AG04449 (cell line): ENCODE data around the gene ISOC1.

Experiments
- CTCF ChIA-PET: fragments of 350-600 bp; formaldehyde crosslinking; extraction: SDS; loops from one replicate; lab custom pipeline; 2021; ENCODE audit warnings: antibody characterized with exemption; lab: Yijun Ruan, JAX
- POLR2A ChIA-PET: fragments of 400-600, 350-600 bp; formaldehyde crosslinking; extraction: SDS; loops from one replicate; lab custom pipeline; 2020; ENCODE audit warnings: antibody characterized with exemption, inconsistent platforms; lab: Yijun Ruan, JAX
- DNase-seq: peaks from one replicate; pipeline ENCODE4 v3.0.0-alpha.2; 2010; ENCODE audit warnings: low read depth, low spot score
- H3K4me3 ChIP-seq: 2 replicates; pipeline ENCODE4 v1.5.1; 2011; ENCODE audit warnings: low read depth, mild to moderate bottlenecking, control low read depth, low read length
- TF ChIP-seq, protein P1 (sequence below): IDR thresholded peaks from one replicate; pipeline ENCODE4 v1.5.1; 2011; ENCODE audit warnings: mild to moderate bottlenecking, moderate library complexity, low read length, control low read depth, inconsistent platforms; ENCODE audit not compliant: insufficient read depth; ENCODE audit errors: missing control alignments

The ISOC1 gene

DNA sequence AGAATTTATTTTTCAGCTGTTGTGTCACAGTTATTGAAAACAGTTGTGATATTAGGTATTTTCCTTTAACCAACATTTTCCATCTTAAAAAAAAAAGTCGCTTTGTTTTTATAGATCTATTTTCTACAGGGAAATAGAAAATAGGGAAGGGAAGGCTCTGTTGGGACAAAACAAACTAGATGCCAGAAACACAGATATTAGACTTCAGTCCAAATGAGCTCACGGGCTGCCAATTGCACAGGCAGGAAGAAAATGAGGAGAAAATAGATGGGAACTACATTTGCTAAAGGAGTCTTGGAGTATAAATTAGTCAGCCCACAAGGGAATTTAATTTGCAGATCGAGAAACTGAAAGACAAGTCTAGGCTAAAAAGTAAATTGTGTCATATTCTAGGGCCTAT lies 21.4 kb upstream of the ISOC1 start:
- CTCF ChIA-PET, result no interaction called here
- DNase-seq, result no peak
- POLR2A ChIA-PET, result no interaction called here
- H3K4me3 ChIP-seq, result no peak overlapping the region
- TF ChIP-seq, protein P1, sequence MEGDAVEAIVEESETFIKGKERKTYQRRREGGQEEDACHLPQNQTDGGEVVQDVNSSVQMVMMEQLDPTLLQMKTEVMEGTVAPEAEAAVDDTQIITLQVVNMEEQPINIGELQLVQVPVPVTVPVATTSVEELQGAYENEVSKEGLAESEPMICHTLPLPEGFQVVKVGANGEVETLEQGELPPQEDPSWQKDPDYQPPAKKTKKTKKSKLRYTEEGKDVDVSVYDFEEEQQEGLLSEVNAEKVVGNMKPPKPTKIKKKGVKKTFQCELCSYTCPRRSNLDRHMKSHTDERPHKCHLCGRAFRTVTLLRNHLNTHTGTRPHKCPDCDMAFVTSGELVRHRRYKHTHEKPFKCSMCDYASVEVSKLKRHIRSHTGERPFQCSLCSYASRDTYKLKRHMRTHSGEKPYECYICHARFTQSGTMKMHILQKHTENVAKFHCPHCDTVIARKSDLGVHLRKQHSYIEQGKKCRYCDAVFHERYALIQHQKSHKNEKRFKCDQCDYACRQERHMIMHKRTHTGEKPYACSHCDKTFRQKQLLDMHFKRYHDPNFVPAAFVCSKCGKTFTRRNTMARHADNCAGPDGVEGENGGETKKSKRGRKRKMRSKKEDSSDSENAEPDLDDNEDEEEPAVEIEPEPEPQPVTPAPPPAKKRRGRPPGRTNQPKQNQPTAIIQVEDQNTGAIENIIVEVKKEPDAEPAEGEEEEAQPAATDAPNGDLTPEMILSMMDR, result no peak

DNA sequence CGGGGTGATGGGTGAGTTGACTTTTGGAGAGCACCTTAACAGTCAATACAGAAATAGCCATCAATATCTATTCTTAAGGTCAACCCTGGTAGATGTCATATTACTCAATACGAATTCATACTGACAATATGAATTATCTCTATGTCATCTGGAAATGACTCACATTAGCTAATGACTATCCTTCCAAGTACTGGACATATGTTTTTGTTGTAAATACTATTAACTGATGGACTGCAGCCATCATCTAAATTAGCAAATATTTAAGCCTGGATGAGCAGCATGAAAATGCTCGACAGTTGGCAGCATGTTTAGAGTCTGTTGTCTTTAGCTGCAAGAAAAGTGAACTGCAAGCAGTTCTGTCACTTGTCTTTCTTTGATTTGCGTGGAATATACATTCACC lies 19.6 kb upstream of the ISOC1 start:
- ChIA-PET POLR2A (no interaction called here), CTCF (no interaction called here)
- no peak for DNase-seq
- TF ChIP-seq, protein P1, result no peak
- H3K4me3 ChIP-seq, result no peak overlapping the region

DNA sequence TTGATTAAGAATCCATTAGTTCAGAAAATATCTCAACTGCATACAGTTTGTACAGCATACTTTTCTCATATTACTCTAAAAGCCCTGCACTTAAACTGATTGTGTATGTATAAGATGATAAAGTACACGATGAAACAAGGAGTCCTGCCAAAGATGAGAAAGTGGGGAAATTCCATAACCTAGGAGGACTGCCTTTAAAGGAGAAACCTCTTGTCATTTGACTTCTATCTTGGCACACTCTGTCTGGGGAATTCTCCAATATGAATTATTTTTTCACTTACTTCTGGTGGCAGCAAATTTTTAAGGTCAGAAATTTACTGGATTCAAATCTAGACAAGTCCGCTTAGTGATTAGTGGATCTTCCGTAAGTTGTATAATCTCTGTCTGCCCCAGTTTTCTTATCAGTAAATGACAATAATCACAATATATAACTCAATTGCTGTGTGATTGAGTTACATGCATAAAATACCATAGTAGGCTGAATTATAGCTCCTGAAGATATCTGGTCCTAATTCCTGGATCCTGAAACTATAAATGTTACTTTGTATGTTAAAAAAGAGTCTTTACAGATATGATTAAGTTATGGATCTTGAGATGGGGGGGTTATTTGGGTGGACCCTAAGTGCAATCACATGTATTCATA lies 17.0 kb upstream of the ISOC1 start:
- TF ChIP-seq, protein P1, result no peak
- H3K4me3 ChIP-seq, result no peak overlapping the region
- no peak for DNase-seq
- ChIA-PET POLR2A (no interaction called here), CTCF (no interaction called here)

DNA sequence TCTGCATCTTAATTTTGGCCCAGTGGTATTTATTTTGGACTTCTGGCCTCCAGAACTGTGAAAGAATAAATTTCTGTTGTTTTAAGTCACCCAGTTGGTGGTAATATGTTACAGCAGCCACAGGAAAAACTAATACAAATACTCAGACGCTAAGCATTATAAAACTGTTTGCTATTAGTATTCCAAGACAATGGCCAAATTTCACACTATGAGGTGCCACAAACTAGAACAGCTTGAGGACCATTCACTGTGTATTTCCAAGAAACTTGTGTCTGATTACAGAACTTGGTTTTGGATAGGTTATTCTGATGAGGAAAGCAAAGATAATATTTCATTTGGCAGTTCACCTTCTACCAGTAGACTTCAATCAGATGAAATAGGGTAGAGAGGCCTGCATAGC lies 16.3 kb upstream of the ISOC1 start:
- H3K4me3 ChIP-seq, result no peak overlapping the region
- DNase-seq, result no peak
- CTCF ChIA-PET, result no interaction called here
- POLR2A ChIA-PET, result no interaction called here
- TF ChIP-seq, protein P1, result no peak

DNA sequence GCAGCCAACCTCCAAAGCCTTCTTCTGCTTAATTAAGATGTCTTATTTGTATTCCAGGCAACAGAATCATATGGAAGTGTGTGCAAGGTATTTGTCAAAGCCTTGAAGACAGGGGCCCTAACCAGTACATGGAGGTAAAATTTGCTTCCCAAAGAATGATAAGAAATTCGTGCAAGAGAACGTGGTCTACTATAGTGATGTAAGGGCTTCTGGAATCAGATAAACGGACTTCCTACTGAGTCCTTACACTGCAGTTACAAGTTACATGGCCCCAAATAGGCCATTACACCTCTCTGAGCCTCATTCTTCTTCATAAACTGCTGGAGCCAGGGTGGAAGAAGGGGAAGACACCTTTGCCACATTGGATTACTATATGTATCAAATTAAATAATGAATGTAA lies 15.9 kb upstream of the ISOC1 start:
- H3K4me3 ChIP-seq, result no peak overlapping the region
- DNase-seq, result no peak
- POLR2A ChIA-PET, result no interaction called here
- CTCF ChIA-PET, result no interaction called here
- TF ChIP-seq, protein P1, result no peak

DNA sequence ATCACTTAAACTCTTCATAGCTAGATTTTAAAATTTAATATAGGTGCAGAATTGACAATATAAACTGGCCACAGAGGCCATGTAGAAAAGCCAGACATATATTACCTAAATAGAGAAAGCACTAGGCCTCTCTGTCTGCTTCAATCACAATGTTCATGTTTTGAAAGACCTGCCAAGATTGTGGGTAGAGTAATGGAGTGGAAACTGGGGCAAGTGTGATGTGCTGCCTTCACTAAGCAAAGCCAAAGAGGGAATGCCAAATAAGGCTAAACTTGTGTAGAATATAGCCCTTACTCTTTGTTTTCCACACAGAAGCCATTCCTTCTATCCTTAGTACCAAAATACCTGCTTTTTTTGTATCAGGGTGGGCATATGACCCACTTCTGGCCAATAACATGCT lies 15.1 kb upstream of the ISOC1 start:
- DNase-seq, result no peak
- TF ChIP-seq, protein P1, result no peak
- POLR2A ChIA-PET, result interaction anchor here (0.7 kb wide), 1 partner anchor 1742 kb away, joined by 3 read pairs; no protein-coding TSS in a partner anchor

More for the DNA sequence above, 15.1 kb upstream of the ISOC1 start:
- H3K4me3 ChIP-seq, result no peak overlapping the region
- CTCF ChIA-PET, result no interaction called here
